Measurements from ENCODE around the gene WTIP. TPM values are rescaled to one million over a fixed set of nuclear protein-coding genes. Genes with fewer than 3 reads are reported as not detected.
"Not testable (repeated sequence)": the region's sequence is repeated elsewhere in the genome, so short reads cannot be mapped to it uniquely, and the experiment has no call there.

WTIP gene
- total RNA-seq (19.3 TPM), polyA plus RNA-seq (ENCODE audit: insufficient read depth in 1 of 8, insufficient read length in 8 of 8, low replicate concordance in 1 of 8) (10 to 100 TPM; 16.5 to 26.2 (median 20.8) TPM)
- long read RNA-seq, donor 1, full-length matches to known transcripts: 6 of 6 reads
- long read RNA-seq, donor 1, partial matches to known transcripts: 0 of 6 reads
- long read RNA-seq, donor 1, other reads (novel, unspliced or antisense): 0 of 6 reads
- long read RNA-seq, donor 2: 0 reads
- long read RNA-seq, donor 3, full-length matches to known transcripts: 8 of 8 reads
- long read RNA-seq, donor 3, partial matches to known transcripts: 0 of 8 reads
- long read RNA-seq, donor 3, other reads (novel, unspliced or antisense): 0 of 8 reads
- long read RNA-seq, donor 4, full-length matches to known transcripts: 6 of 6 reads
- long read RNA-seq, donor 4, partial matches to known transcripts: 0 of 6 reads
- long read RNA-seq, donor 4, other reads (novel, unspliced or antisense): 0 of 6 reads
- long read RNA-seq, donor 5, full-length matches to known transcripts: 19 of 19 reads
- long read RNA-seq, donor 5, partial matches to known transcripts: 0 of 19 reads
- long read RNA-seq, donor 5, other reads (novel, unspliced or antisense): 0 of 19 reads
- long read RNA-seq, donor 6, full-length matches to known transcripts: 8 of 19 reads
- long read RNA-seq, donor 6, partial matches to known transcripts: 11 of 19 reads
- long read RNA-seq, donor 6, other reads (novel, unspliced or antisense): 0 of 19 reads
- long read RNA-seq, donor 7, full-length matches to known transcripts: 5 of 15 reads
- long read RNA-seq, donor 7, partial matches to known transcripts: 10 of 15 reads
- long read RNA-seq, donor 7, other reads (novel, unspliced or antisense): 0 of 15 reads
- long read RNA-seq, donor 8, full-length matches to known transcripts: 2 of 2 reads
- long read RNA-seq, donor 8, partial matches to known transcripts: 0 of 2 reads
- long read RNA-seq, donor 8, other reads (novel, unspliced or antisense): 0 of 2 reads
- long read RNA-seq, donor 9, full-length matches to known transcripts: 5 of 5 reads
- long read RNA-seq, donor 9, partial matches to known transcripts: 0 of 5 reads
- long read RNA-seq, donor 9, other reads (novel, unspliced or antisense): 0 of 5 reads
- long read RNA-seq, donor 10, full-length matches to known transcripts: 5 of 13 reads
- long read RNA-seq, donor 10, partial matches to known transcripts: 8 of 13 reads
- long read RNA-seq, donor 10, other reads (novel, unspliced or antisense): 0 of 13 reads
- long read RNA-seq, donor 11, full-length matches to known transcripts: 3 of 8 reads
- long read RNA-seq, donor 11, partial matches to known transcripts: 5 of 8 reads
- long read RNA-seq, donor 11, other reads (novel, unspliced or antisense): 0 of 8 reads

- Histone ChIP-seq H3K27me3 (ENCODE audit: control insufficient read depth, insufficient read depth, low read length) (no peaks in the 10 kb centered on the region), H3K9me3 (replicated peaks; ENCODE audit: control insufficient read depth, low read depth, low read length) (no peaks in the 10 kb centered on the region), H3K4me1 (ENCODE audit: control insufficient read depth, insufficient read depth, low read length) (peaks cover 24% of the 10 kb centered on the region), H3K4me3 (ENCODE audit: low read length) (peak within 1 kb of the TSS; percentile 64), H3K27ac (ENCODE audit: low read length) (peak within 1 kb of the TSS; percentile 91), H3K36me3 (ENCODE audit: control insufficient read depth, insufficient read depth, low read length) (no peaks in the 10 kb centered on the region)
- peak; percentile 95 for DNase-seq
- WGBS (ENCODE audit: insufficient coverage): under 1% methylated on average over 89 of the region's 95 CpGs
These were observed at the start of gene WTIP for GRCh38 chr19:34480971-34481841. WTIP (plus strand) TSS chr19:34481758; CDS start chr19:34481975, 217 bp downstream.

DNA sequence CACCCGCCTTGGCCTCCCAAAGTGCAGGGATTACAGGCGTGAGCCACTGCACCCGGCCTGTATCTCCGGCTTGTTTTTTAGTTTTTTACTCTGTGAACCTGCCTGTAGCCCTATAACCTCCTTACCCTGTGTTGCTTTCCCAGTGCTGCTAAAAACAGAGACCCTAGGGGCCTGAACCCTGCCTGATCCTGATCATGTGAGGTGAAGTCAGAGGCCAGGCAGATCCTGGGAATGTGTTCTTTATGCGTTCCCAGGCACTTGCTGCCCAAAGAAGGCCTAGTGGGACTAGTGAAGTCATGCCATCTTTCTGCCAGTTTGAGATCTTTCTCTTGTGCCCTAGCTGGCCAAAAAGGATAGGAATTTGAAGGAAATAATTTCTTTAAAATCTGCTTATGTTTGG lies 48.8 kb upstream of the WTIP start:
- Histone ChIP-seq H3K4me3 (ENCODE audit: low read length) (no peak overlapping the region), H3K27ac (ENCODE audit: low read length) (no peak overlapping the region), H3K4me1 (ENCODE audit: control insufficient read depth, insufficient read depth, low read length) (peaks cover 6% of the 10 kb centered on the region), H3K36me3 (ENCODE audit: control insufficient read depth, insufficient read depth, low read length) (peaks cover 35% of the 10 kb centered on the region), H3K9me3 (replicated peaks; ENCODE audit: control insufficient read depth, low read depth, low read length) (no peaks in the 10 kb centered on the region), H3K27me3 (ENCODE audit: control insufficient read depth, insufficient read depth, low read length) (no peaks in the 10 kb centered on the region)
- peak; percentile 25 for DNase-seq
- WGBS (ENCODE audit: insufficient coverage): 89% methylated on average over 5 of the region's 5 CpGs

- WGBS (ENCODE audit: insufficient coverage): 83% methylated on average over 1 of the region's 3 CpGs
- Histone ChIP-seq H3K4me1 (ENCODE audit: control insufficient read depth, insufficient read depth, low read length) (no peaks in the 10 kb centered on the region), H3K27ac (ENCODE audit: low read length) (no peak overlapping the region), H3K4me3 (ENCODE audit: low read length) (no peak overlapping the region), H3K36me3 (ENCODE audit: control insufficient read depth, insufficient read depth, low read length) (peaks cover 54% of the 10 kb centered on the region), H3K27me3 (ENCODE audit: control insufficient read depth, insufficient read depth, low read length) (no peaks in the 10 kb centered on the region), H3K9me3 (replicated peaks; ENCODE audit: control insufficient read depth, low read depth, low read length) (no peaks in the 10 kb centered on the region)
- no peak for DNase-seq
These were observed 44.8 kb upstream of the WTIP start for GRCh38 chr19:34436716-34437115.

GRCh38 chr19:34448191-34448590 lies 33.4 kb upstream of the WTIP start:
- no peaks in the 10 kb centered on the region for H3K4me1 ChIP-seq (ENCODE audit: control insufficient read depth, insufficient read depth, low read length)
- H3K9me3 ChIP-seq (replicated peaks; ENCODE audit: control insufficient read depth, low read depth, low read length): no peaks in the 10 kb centered on the region
- H3K36me3 ChIP-seq (ENCODE audit: control insufficient read depth, insufficient read depth, low read length): peaks cover 53% of the 10 kb centered on the region
- H3K27me3 ChIP-seq (ENCODE audit: control insufficient read depth, insufficient read depth, low read length): no peaks in the 10 kb centered on the region
- no peak overlapping the region for H3K27ac ChIP-seq (ENCODE audit: low read length)
- WGBS (ENCODE audit: insufficient coverage): 97% methylated on average over 3 of the region's 3 CpGs
- no peak overlapping the region for H3K4me3 ChIP-seq (ENCODE audit: low read length)
- no peak for DNase-seq

DNA sequence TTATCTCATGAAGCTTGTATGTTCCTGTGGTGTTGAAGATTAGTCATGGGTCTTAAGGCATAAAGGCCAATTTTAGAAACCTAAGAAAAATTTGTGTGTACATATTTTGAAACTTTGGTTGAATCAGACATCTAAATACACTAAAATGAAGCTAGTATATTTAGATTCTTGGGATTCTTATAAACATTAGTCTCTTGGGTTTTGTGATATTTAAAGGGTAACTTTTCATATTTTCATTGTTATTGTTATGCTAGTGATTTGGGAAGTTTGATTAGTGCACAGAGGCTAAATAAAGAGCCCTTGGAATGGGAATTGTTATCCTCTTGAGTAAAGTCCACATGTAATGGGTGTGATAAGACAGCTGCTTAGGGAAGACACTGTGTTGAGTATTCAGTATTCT lies 28.8 kb upstream of the WTIP start:
- H3K9me3 ChIP-seq (replicated peaks; ENCODE audit: control insufficient read depth, low read depth, low read length): no peaks in the 10 kb centered on the region
- no peak overlapping the region for H3K4me3 ChIP-seq (ENCODE audit: low read length)
- H3K27me3 ChIP-seq (ENCODE audit: control insufficient read depth, insufficient read depth, low read length): no peaks in the 10 kb centered on the region
- no peak for DNase-seq
- H3K27ac ChIP-seq (ENCODE audit: low read length): no peak overlapping the region
- H3K4me1 ChIP-seq (ENCODE audit: control insufficient read depth, insufficient read depth, low read length): peaks cover 2% of the 10 kb centered on the region
- peaks cover 40% of the 10 kb centered on the region for H3K36me3 ChIP-seq (ENCODE audit: control insufficient read depth, insufficient read depth, low read length)

DNA sequence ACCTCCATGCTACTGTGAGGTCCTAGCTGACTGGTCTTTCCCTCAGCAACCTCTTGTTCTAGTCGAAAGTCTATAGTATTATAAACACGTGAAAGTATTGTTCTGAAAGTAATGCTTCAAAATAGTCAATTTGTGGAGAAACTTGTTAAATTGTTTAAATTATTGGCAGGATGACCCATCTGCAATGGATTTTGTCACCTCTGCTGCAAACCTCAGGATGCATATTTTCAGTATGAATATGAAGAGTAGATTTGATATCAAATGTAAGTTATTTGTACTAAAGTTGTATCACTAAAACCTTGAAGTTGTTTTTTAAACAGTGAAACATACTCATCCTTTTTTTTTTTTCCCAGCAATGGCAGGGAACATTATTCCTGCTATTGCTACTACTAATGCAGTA lies 27.5 kb upstream of the WTIP start:
- H3K36me3 ChIP-seq (ENCODE audit: control insufficient read depth, insufficient read depth, low read length): peaks cover 33% of the 10 kb centered on the region
- no CpG with 5 or more reads among the region's 2 CpGs for WGBS (ENCODE audit: insufficient coverage)
- no peak overlapping the region for H3K27ac ChIP-seq (ENCODE audit: low read length)
- DNase-seq: no peak
- no peak overlapping the region for H3K4me3 ChIP-seq (ENCODE audit: low read length)
- H3K4me1 ChIP-seq (ENCODE audit: control insufficient read depth, insufficient read depth, low read length): peaks cover 2% of the 10 kb centered on the region
- no peaks in the 10 kb centered on the region for H3K27me3 ChIP-seq (ENCODE audit: control insufficient read depth, insufficient read depth, low read length)
- H3K9me3 ChIP-seq (replicated peaks; ENCODE audit: control insufficient read depth, low read depth, low read length): no peaks in the 10 kb centered on the region

DNA sequence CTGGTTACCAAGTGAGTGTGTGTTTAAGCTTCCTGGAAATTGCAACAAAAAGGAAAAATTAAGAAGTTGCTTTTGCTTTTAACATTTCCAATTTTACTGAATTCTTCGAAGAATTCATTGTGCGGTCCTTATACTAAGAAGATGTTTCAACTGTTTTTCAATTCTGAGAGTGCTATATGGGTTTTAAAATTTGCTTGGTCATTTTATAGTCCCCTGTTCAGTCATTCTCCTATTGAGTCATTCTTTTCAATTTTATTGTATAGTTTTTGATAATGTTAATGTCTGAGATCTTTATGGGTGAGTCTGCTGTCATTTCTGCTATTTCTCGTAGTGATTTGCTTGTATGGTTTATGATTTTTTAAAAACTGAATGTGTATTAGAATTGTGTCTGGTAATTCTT lies 26.9 kb upstream of the WTIP start:
- Histone ChIP-seq H3K27ac (ENCODE audit: low read length) (no peak overlapping the region), H3K36me3 (ENCODE audit: control insufficient read depth, insufficient read depth, low read length) (peaks cover 38% of the 10 kb centered on the region), H3K4me3 (ENCODE audit: low read length) (no peak overlapping the region), H3K9me3 (replicated peaks; ENCODE audit: control insufficient read depth, low read depth, low read length) (no peaks in the 10 kb centered on the region), H3K27me3 (ENCODE audit: control insufficient read depth, insufficient read depth, low read length) (no peaks in the 10 kb centered on the region), H3K4me1 (ENCODE audit: control insufficient read depth, insufficient read depth, low read length) (peaks cover 4% of the 10 kb centered on the region)
- no CpG with 5 or more reads among the region's 3 CpGs for WGBS (ENCODE audit: insufficient coverage)
- DNase-seq: no peak

DNA sequence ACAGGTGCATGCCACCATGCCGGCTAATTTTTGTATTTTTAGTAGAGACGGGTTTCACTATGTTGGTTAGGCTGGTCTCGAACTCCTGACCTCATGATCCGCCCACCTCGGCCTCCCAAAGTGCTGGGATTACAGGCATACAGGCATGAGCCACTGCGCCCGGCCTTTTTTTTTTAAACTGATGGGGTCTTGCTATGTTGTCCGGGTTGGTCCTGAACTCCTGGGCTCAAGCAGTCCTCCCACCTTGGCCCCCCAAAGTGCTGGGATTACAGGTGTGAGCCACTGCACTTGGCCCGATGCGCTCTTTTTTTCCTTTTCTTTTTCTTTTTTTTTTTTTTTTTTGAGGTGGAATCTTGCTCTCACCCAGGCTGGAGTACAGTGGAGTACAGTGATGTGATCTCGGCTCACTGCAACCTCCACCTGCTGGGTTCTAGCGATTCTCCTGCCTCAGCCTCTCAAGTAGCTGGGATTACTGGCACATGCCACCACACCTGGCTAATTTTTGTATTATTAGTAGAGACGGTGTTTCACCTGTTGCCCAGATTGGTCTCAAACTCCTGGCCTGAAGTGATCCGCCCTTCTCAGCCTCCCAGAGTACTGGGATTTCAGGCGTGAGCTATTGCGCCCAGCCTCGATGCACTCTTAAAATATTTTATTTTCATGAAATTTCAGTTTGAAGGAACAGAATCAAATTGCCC lies 25.6 kb upstream of the WTIP start:
- H3K27ac ChIP-seq (ENCODE audit: low read length); H3K4me1 ChIP-seq (ENCODE audit: control insufficient read depth, insufficient read depth, low read length); H3K4me3 ChIP-seq (ENCODE audit: low read length); H3K9me3 ChIP-seq (replicated peaks; ENCODE audit: control insufficient read depth, low read depth, low read length); DNase-seq; H3K27me3 ChIP-seq (ENCODE audit: control insufficient read depth, insufficient read depth, low read length): not testable (repeated sequence)
- 100% methylated on average over 6 of the region's 17 CpGs for WGBS (ENCODE audit: insufficient coverage)
- H3K36me3 ChIP-seq (ENCODE audit: control insufficient read depth, insufficient read depth, low read length): peaks cover 41% of the 10 kb centered on the region

DNA sequence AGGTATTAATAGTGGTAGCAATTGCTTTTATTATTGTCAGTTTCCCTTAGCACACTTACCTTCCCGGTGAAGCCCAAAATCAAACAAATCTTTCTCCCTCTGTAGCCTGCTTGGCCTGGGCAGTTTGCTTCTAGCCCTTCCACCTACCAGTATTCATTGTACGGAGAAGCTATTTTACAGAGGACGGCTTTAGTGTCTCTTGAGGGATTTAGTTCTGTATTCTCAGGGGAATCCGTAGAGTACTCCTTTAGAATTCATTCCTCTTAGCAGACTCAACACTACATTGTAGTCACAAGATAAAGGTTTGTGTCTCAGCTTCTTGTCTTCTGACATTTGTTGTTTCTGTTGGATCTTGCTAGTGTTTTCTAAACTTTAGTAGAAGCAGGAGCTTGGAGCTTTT lies 24.1 kb upstream of the WTIP start:
- Histone ChIP-seq H3K4me3 (ENCODE audit: low read length) (no peak overlapping the region), H3K9me3 (replicated peaks; ENCODE audit: control insufficient read depth, low read depth, low read length) (no peaks in the 10 kb centered on the region), H3K4me1 (ENCODE audit: control insufficient read depth, insufficient read depth, low read length) (peaks cover 12% of the 10 kb centered on the region), H3K27me3 (ENCODE audit: control insufficient read depth, insufficient read depth, low read length) (no peaks in the 10 kb centered on the region), H3K27ac (ENCODE audit: low read length) (peak overlapping the region; percentile 29), H3K36me3 (ENCODE audit: control insufficient read depth, insufficient read depth, low read length) (peaks cover 52% of the 10 kb centered on the region)
- no peak for DNase-seq
- WGBS (ENCODE audit: insufficient coverage): no CpG with 5 or more reads among the region's 4 CpGs
